Muscle layer of duodenum (tissue), 2 donors: ENCODE results near the gene HPSE2.

Experiments
- H3K27ac ChIP-seq: one replicate; pipeline ENCODE4 v1.7.0; 2013; ENCODE audit warnings: mild to moderate bottlenecking, low read length
- H3K27me3 ChIP-seq: one replicate; pipeline ENCODE4 v1.7.0; 2013; ENCODE audit warnings: low read depth, mild to moderate bottlenecking, control low read depth, low read length
- H3K36me3 ChIP-seq, 2 donors: one replicate each; pipeline ENCODE4 v1.7.0; 2013; ENCODE audit warnings: low read length in 2 of 2, control low read depth in 1 of 2, mild to moderate bottlenecking in 1 of 2; ENCODE audit not compliant: insufficient read depth in 2 of 2, control insufficient read depth in 1 of 2
- H3K4me1 ChIP-seq, 2 donors: one replicate each; pipeline ENCODE4 v1.7.0; 2013; ENCODE audit warnings: low read length in 2 of 2, mild to moderate bottlenecking in 2 of 2, control low read depth in 1 of 2, moderate library complexity in 1 of 2; ENCODE audit not compliant: insufficient read depth in 2 of 2, control insufficient read depth in 1 of 2
- H3K4me3 ChIP-seq, 2 donors: one replicate each; pipeline ENCODE4 v1.7.0; 2013; ENCODE audit warnings: low read length in 2 of 2, low read depth in 1 of 2, mild to moderate bottlenecking in 1 of 2
- H3K9me3 ChIP-seq, 2 donors: one replicate each; pipeline ENCODE4 v1.7.0; 2013; ENCODE audit warnings: low read length in 2 of 2, control low read depth in 1 of 2, mild to moderate bottlenecking in 1 of 2; ENCODE audit not compliant: control insufficient read depth in 1 of 2
- donor health status: healthy.

HPSE2 gene

DNA sequence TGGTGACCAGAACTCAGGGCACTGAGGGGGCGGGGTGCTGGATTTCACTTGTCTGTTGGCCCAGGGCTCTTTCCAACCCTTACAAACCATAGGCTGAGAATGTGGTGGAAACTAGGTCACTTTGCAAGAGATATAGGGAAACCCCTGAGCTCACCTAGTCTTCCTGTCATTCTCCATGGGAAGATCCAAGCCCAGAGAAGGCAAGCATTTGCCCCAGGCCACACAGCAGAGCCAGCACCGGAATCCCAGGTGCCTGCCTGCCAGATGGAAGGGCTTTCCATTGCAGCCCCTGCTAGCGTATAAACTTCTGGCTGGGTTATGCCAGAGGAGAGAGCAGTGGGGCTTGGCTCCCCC lies 821.1 kb downstream of the HPSE2 start:
- Histone ChIP-seq H3K27me3 (no peaks in the 10 kb centered on the region), H3K4me1 (peaks cover 8 to 31% of the 10 kb centered on the region in 2 donors), H3K9me3 (no peaks in the 10 kb centered on the region), H3K4me3 (peak overlapping the region; percentile 67 to 81), H3K27ac (peak overlapping the region; percentile 45), H3K36me3 (peaks cover 17 to 32% of the 10 kb centered on the region in 2 donors)

GRCh38 chr10:98411768-98412167 lies 823.9 kb downstream of the HPSE2 start:
- Histone ChIP-seq H3K9me3 (no peaks in the 10 kb centered on the region), H3K27ac (no peak overlapping the region), H3K4me1 (peaks cover 8 to 31% of the 10 kb centered on the region in 2 donors), H3K36me3 (peaks cover 4 to 8% of the 10 kb centered on the region in 2 donors), H3K4me3 (no peak overlapping the region), H3K27me3 (no peaks in the 10 kb centered on the region)

- H3K36me3 ChIP-seq: peaks cover 0 to 5% of the 10 kb centered on the region in 2 donors
- no peak overlapping the region for H3K4me3 ChIP-seq
- H3K27ac ChIP-seq: no peak overlapping the region
- H3K9me3 ChIP-seq: no peaks in the 10 kb centered on the region
- no peaks in the 10 kb centered on the region for H3K27me3 ChIP-seq
- H3K4me1 ChIP-seq: peaks cover 8 to 31% of the 10 kb centered on the region in 2 donors
Measured at GRCh38 chr10:98411166-98411565, 824.5 kb downstream of the HPSE2 start.

DNA sequence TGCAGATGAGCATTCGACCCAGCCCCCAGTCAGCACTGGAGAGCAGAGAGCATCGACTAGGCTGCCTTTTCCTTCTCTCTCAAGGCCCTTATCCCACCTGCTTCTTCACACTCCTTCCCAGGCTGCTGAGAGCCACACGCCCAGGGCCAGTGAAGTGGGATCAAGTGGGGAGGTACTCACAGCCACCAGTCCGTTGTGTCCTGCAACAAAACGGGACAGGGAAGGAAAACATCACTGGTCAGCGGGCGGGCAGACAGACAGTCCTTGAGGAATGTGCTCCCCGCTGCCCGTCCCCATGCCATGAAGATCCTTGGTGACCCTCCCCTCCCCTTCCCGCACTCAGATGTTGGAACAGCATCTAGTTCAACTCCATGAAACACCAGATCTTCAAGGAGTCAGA lies 824.9 kb downstream of the HPSE2 start:
- H3K36me3 ChIP-seq: peaks cover 0 to 5% of the 10 kb centered on the region in 2 donors
- no peaks in the 10 kb centered on the region for H3K27me3 ChIP-seq
- no peak overlapping the region for H3K27ac ChIP-seq
- H3K4me1 ChIP-seq: peaks cover 8 to 28% of the 10 kb centered on the region in 2 donors
- no peaks in the 10 kb centered on the region for H3K9me3 ChIP-seq
- no peak overlapping the region for H3K4me3 ChIP-seq

GRCh38 chr10:98410135-98410743 lies 825.4 kb downstream of the HPSE2 start:
- H3K36me3 ChIP-seq: peaks cover 0 to 5% of the 10 kb centered on the region in 2 donors
- no peaks in the 10 kb centered on the region for H3K9me3 ChIP-seq
- H3K27me3 ChIP-seq: no peaks in the 10 kb centered on the region
- peaks cover 8 to 27% of the 10 kb centered on the region in 2 donors for H3K4me1 ChIP-seq
- H3K27ac ChIP-seq: no peak overlapping the region
- no peak overlapping the region for H3K4me3 ChIP-seq

GRCh38 chr10:98408799-98409198 lies 826.9 kb downstream of the HPSE2 start:
- H3K9me3 ChIP-seq: no peaks in the 10 kb centered on the region
- H3K4me1 ChIP-seq: peaks cover 10 to 24% of the 10 kb centered on the region in 2 donors
- no peak overlapping the region for H3K27ac ChIP-seq
- peaks cover 0 to 5% of the 10 kb centered on the region in 2 donors for H3K36me3 ChIP-seq
- no peak overlapping the region for H3K4me3 ChIP-seq
- no peaks in the 10 kb centered on the region for H3K27me3 ChIP-seq

GRCh38 chr10:98407744-98408241 lies 827.9 kb downstream of the HPSE2 start:
- no peaks in the 10 kb centered on the region for H3K27me3 ChIP-seq
- H3K4me3 ChIP-seq: no peak overlapping the region
- peaks cover 0 to 5% of the 10 kb centered on the region in 2 donors for H3K36me3 ChIP-seq
- H3K9me3 ChIP-seq: no peaks in the 10 kb centered on the region
- H3K27ac ChIP-seq: no peak overlapping the region
- peaks cover 13 to 24% of the 10 kb centered on the region in 2 donors for H3K4me1 ChIP-seq
